NCI-H774 (cell line): ENCODE data around the gene IL17RC.
A peak's percentile ranks its signal among the peaks of the same experiment; 100 is the strongest.
"Not testable (repeated sequence)": the region's sequence is repeated elsewhere in the genome, so short reads cannot be mapped to it uniquely, and the experiment has no call there.

Source experiments
- DNase-seq: peaks from one replicate; lab custom pipeline; 2025; lab: John Stamatoyannopoulos, UW

IL17RC gene

DNA sequence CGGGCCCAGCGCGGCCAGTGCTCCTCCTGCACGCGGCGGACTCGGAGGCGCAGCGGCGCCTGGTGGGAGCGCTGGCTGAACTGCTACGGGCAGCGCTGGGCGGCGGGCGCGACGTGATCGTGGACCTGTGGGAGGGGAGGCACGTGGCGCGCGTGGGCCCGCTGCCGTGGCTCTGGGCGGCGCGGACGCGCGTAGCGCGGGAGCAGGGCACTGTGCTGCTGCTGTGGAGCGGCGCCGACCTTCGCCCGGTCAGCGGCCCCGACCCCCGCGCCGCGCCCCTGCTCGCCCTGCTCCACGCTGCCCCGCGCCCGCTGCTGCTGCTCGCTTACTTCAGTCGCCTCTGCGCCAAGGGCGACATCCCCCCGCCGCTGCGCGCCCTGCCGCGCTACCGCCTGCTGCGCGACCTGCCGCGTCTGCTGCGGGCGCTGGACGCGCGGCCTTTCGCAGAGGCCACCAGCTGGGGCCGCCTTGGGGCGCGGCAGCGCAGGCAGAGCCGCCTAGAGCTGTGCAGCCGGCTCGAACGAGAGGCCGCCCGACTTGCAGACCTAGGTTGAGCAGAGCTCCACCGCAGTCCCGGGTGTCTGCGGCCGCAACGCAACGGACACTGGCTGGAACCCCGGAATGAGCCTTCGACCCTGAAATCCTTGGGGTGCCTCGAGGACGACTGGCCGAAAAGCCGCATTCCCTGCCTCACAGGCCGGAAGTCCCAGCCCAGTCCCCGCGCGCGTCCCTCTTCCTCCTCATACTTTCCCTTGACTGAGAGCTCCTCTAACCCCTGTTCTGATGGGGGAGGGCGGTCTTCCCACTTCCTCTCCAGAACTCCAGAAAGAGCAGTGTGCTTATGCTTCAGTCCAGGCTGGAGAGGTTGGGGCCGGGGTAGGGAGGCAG, 1.4 kb upstream of the IL17RC start:
- DNase-seq: peak; percentile 12

- no peak for DNase-seq
Observed at GRCh38 chr3:9916346-9916733, 558 bp upstream of the IL17RC start.

DNA sequence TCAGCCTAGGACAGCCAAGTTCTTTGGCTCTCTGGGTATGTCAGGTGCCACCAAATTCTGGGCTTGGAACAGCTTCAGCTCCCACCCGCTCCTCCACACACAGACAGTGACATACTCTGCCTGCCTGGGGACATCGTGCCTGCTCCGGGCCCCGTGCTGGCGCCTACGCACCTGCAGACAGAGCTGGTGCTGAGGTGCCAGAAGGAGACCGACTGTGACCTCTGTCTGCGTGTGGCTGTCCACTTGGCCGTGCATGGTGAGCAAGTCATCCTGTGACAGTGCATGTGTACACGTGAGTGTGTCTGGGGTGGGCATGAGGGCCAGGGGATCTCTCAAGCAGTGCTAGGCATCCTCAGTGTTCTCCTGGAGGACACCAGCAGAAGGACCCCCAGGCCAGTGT, 922 bp downstream of the IL17RC start:
- no peak for DNase-seq

GRCh38 chr3:9918261-9919038, 1.6 kb downstream of the IL17RC start:
- DNase-seq: no peak

- no peak for DNase-seq
Observed at GRCh38 chr3:9928158-9928557, 11.3 kb downstream of the IL17RC start.

- no peak for DNase-seq
Observed at GRCh38 chr3:9930804-9931418, 14.0 kb downstream of the IL17RC start.

DNA sequence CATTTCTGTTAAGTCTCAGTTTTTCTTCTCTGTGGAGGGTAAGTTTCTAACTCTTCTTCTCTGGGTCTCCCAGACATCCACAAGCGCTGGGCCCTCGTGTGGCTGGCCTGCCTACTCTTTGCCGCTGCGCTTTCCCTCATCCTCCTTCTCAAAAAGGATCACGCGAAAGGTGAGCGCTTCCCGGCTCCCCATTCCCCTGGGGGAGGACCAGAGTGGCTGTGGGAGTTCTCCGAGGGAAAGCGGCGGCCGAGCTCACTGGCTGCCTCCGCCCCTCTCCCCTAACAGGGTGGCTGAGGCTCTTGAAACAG, 15.6 kb downstream of the IL17RC start:
- no peak for DNase-seq

DNA sequence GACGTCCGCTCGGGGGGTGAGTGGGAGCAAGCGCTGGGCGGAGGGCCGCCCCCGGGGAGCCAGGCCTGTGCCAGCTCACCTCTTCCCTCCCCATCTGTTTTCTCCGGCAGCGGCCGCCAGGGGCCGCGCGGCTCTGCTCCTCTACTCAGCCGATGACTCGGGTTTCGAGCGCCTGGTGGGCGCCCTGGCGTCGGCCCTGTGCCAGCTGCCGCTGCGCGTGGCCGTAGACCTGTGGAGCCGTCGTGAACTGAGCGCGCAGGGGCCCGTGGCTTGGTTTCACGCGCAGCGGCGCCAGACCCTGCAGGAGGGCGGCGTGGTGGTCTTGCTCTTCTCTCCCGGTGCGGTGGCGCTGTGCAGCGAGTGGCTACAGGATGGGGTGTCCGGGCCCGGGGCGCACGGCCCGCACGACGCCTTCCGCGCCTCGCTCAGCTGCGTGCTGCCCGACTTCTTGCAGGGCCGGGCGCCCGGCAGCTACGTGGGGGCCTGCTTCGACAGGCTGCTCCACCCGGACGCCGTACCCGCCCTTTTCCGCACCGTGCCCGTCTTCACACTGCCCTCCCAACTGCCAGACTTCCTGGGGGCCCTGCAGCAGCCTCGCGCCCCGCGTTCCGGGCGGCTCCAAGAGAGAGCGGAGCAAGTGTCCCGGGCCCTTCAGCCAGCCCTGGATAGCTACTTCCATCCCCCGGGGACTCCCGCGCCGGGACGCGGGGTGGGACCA, 16.1 kb downstream of the IL17RC start:
- peak; percentile 36 for DNase-seq

- DNase-seq: peak; percentile 86
Observed at GRCh38 chr3:9933561-9934234, 16.8 kb downstream of the IL17RC start, which contains the start of gene CRELD1. Gene CRELD1, plus strand, starts transcription at chr3:9933834. Its CDS starts 605 bp downstream, at chr3:9934439.

- no peak for DNase-seq
Observed at GRCh38 chr3:9934235-9934621, 17.3 kb downstream of the IL17RC start.

DNA sequence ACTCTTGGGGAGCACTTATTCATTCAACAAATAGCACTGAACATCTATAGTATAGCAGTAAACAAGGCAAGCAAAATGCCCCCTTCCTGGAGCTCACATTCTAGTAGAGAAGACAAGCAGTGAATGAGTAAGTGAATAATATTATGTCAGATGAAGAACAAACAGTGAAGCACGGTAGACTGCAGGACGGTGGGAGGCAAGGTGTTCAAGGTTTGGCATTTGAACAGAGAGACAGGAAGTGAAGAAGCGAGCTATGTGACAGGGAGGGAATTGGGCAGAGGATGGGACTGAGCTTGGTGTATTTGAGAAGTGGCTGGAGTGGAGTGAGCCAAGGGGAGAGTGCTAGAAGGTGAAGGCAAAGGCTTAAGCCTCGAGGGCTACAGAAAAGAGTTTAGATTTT, 18.1 kb downstream of the IL17RC start:
- no peak for DNase-seq

DNA sequence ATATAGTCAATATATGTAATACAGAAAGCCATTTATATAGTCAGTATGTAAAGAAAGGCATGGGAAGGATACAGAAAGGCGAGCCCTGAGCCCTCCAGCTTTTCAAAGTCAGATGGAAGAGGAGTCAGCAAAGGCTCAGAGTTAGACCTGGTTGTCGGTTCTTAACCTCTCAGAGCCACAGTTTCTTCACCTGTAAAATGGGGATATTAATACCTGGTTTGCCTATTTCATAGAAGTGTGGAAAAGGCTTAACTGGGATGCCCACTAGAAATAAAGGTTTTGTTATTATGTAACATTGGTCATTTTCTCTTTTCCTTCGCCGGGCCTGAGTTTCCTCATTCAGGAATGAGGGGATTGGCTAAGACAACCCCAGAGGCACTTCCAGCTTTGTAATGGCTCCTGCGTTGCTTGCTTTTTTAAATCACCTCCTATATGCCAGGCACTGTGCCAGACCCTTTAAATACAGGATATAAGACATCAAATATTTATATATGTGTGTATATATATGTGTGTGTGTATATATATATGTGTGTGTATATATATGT, 19.1 kb downstream of the IL17RC start:
- no peak for DNase-seq

GRCh38 chr3:9937486-9938238, 20.8 kb downstream of the IL17RC start:
- no peak for DNase-seq

- DNase-seq: no peak
Observed at GRCh38 chr3:9938966-9939365, 22.1 kb downstream of the IL17RC start.

DNA sequence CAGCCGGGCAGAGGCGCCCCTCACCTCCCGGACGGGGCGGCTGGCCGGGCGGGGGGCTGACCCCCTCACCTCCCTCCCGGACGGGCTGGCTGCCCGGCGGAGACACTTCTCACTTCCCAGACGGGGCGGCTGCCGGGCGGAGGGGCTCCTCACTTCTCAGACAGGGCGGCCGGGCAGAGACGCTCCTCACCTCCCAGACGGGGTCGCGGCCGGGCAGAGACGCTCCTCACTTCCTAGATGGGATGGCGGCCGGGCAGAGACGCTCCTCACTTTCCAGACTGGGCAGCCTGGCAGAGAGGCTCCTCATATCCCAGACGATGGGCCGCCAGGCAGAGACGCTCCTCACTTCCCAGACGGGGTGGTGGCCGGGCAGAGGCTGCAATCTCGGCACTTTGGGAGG, 23.0 kb downstream of the IL17RC start:
- not testable (repeated sequence) for DNase-seq

GRCh38 chr3:9940746-9941145, 23.8 kb downstream of the IL17RC start:
- no peak for DNase-seq

DNA sequence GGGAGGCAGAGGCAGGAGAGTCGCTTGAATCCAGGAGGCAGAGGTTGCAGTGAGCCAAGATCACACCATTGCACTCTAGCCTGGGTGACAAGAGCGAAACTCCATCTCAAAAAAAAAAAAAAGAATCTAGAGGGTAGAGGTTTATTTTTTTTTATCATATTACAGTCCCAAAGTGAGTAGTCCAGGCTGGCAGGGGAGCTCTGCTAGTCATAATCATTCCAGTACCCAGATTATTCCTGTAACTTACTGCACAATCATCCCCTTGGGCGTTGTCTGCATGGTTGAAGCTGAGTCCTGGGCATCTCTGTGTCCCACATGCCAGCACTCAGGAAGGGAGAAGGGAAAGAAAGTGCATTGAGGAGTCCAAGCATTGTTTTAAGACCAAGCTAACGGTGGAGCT, 25.3 kb downstream of the IL17RC start:
- no peak for DNase-seq

GRCh38 chr3:9942934-9943690, 26.2 kb downstream of the IL17RC start:
- no peak for DNase-seq

- DNase-seq: no peak
Observed at GRCh38 chr3:9944271-9944670, 27.4 kb downstream of the IL17RC start.

GRCh38 chr3:9945358-9945757, 28.5 kb downstream of the IL17RC start:
- DNase-seq: no peak
